CD4-positive, alpha-beta T cell (primary cell): Measurements from ENCODE around the gene ECHDC1. TPM values are rescaled to one million over a fixed set of nuclear protein-coding genes. Genes with fewer than 3 reads are reported as not detected.

Experiments
- ATAC-seq: fragments of 200-7000 bp; cut with Tn5 transposase; one replicate; pipeline ENCODE4 v1.10.0; 2022; ENCODE audit warnings: mild to moderate bottlenecking; ENCODE audit not compliant: poor library complexity
- CTCF ChIA-PET: fragments of 350-600 bp; sonication (Branson Sonifier 250); formaldehyde crosslinking; loops from one replicate; lab custom pipeline; 2021; ENCODE audit warnings: antibody characterized with exemption, inconsistent platforms; lab: Charles Lee
- POLR2A ChIA-PET: fragments of 350-600 bp; sonication (Branson Sonifier 250); formaldehyde crosslinking; loops from one replicate; lab custom pipeline; 2021; ENCODE audit warnings: antibody characterized with exemption, inconsistent platforms; lab: Charles Lee
- DNase-seq, 14 experiments: peaks; one replicate each; pipeline ENCODE4 v3.0.0-alpha.2; 2013 to 2020; ENCODE audit warnings: mixed read lengths in 2 of 14
- H3K27ac ChIP-seq, 2 donors: one replicate each; pipeline versions ENCODE4 v1.5.1 to v1.7.0; 2013; ENCODE audit warnings: low read length in 2 of 2, low read depth in 1 of 2, mild to moderate bottlenecking in 1 of 2
- H3K27me3 ChIP-seq, 2 experiments: 1 replicate in 1 of 2; 2 replicates in 1 of 2; pipeline versions ENCODE4 v1.6.1 to v1.7.0; 2013; ENCODE audit warnings: low read length in 2 of 2, control low read depth in 1 of 2, mild to moderate bottlenecking in 1 of 2, moderate library complexity in 1 of 2; ENCODE audit not compliant: insufficient read depth in 2 of 2, control insufficient read depth in 1 of 2
- H3K36me3 ChIP-seq: one replicate; pipeline ENCODE4 v1.6.1; 2013; ENCODE audit warnings: low read length, control low read depth; ENCODE audit not compliant: insufficient read depth
- H3K4me1 ChIP-seq: one replicate; pipeline ENCODE4 v1.6.1; 2013; ENCODE audit warnings: low read length, control low read depth; ENCODE audit not compliant: insufficient read depth
- H3K4me3 ChIP-seq: one replicate; pipeline ENCODE4 v1.5.1; 2013; ENCODE audit warnings: mild to moderate bottlenecking, low read length, moderate library complexity
- H3K9me3 ChIP-seq, 2 experiments: 1 replicate in 1 of 2; 2 replicates in 1 of 2; pipeline versions ENCODE4 v1.6.1 to v1.7.0; 2013; ENCODE audit warnings: low read length in 2 of 2, mild to moderate bottlenecking in 2 of 2, control low read depth in 1 of 2, moderate library complexity in 1 of 2; ENCODE audit not compliant: control insufficient read depth in 1 of 2, insufficient read depth in 1 of 2
- H3K27ac Mint-ChIP-seq: one replicate; pipeline ENCODE4 v1.8.0; 2020; ENCODE audit warnings: mixed read lengths
- H3K27me3 Mint-ChIP-seq: one replicate; pipeline ENCODE4 v1.8.0; 2021; ENCODE audit warnings: mixed read lengths
- H3K36me3 Mint-ChIP-seq: one replicate; pipeline ENCODE4 v1.8.0; 2021; ENCODE audit warnings: low read depth, mixed read lengths
- H3K4me1 Mint-ChIP-seq: one replicate; pipeline ENCODE4 v1.8.0; 2021; ENCODE audit warnings: low read depth, mixed read lengths
- H3K4me3 Mint-ChIP-seq: one replicate; pipeline ENCODE4 v1.8.0; 2020; ENCODE audit warnings: mild to moderate bottlenecking, mixed read lengths
- H3K9me3 Mint-ChIP-seq: one replicate; pipeline ENCODE4 v1.8.0; 2020; ENCODE audit warnings: mixed read lengths
- intact Hi-C, 2 experiments: fragments of 100-400 bp; cut with DNase I in 1 of 2; cut with micrococcal nuclease in 1 of 2; formaldehyde crosslinking; loops; one replicate each; pipeline versions ENCODE4 v1.15.1 to v1.9.0; 2023 to 2025; cut with DNase I, micrococcal nuclease
- total RNA-seq, 174 experiments: library from RNA in 2 of 174; stranded (reverse) in 2 of 174; gene quantifications; one replicate each; pipeline ENCODE4 v1.2.3 and lab custom pipeline; 2021 to 2026
- TF ChIP-seq, protein P1 (sequence below): fragments of 200-600 bp; IDR thresholded peaks from one replicate; pipeline ENCODE4 v1.8.0; 2022; ENCODE audit warnings: antibody characterized with exemption, mild to moderate bottlenecking

ECHDC1 gene
- total RNA-seq, 2 experiments from 2014 or later, result 6.5 to 7.4 TPM

DNA sequence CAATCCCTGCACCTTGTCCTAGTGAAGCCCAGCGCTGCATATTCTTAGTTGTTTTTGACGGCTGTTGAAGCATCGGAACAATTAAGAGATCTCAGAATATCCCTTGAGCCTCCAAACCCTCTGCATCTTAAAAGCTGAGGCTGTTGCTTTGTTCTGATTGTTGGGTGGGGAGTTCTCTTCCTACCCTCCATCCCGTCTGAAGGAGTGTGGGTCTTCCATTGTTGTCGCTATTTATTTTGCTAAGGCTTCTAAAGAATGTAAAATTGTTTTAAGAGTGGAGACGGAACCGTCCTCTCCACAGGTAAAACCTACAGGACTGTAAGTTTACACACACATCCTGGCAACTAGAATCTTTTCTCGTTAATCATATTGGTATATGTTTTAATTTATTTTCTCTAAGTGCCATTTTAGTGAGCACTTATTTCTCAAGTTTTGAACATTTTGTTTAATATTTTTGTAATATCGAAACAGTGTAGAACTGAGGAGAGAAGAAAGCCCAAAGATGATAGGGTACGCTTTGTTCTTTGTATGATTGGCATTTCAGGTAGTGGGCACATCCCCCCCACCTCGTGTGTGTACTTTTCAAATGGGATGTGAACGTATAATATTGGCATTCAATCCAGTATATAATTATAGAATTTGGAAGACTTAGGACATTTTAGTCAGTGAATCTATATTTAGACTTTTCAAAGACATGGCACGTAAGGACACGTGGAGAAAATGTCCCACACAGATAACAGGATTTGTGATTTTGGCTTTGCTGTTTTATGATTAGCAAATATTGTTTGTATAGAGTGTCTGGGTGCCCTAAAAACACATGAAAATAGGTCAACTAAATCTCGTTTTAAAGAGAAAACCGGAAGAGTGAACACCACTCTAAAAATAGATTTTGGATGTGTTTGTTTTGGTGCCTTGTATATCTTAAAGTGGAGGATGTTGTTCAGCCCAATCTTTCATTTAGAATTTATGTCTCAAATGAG lies 75.5 kb downstream of the ECHDC1 start:
- H3K4me3 ChIP-seq, result peak overlapping the region; percentile 79
- ATAC-seq (peak; percentile 10), DNase-seq (peak in 4 of 14 experiments; percentile 1 to 29 (median 18))
- H3K36me3 Mint-ChIP-seq, result peaks cover 11% of the 10 kb centered on the region
- H3K4me1 ChIP-seq, result no peaks in the 10 kb centered on the region
- H3K9me3 Mint-ChIP-seq, result no peaks in the 10 kb centered on the region
- peak overlapping the region; percentile 98 for H3K4me3 Mint-ChIP-seq
- TF ChIP-seq, protein P1, sequence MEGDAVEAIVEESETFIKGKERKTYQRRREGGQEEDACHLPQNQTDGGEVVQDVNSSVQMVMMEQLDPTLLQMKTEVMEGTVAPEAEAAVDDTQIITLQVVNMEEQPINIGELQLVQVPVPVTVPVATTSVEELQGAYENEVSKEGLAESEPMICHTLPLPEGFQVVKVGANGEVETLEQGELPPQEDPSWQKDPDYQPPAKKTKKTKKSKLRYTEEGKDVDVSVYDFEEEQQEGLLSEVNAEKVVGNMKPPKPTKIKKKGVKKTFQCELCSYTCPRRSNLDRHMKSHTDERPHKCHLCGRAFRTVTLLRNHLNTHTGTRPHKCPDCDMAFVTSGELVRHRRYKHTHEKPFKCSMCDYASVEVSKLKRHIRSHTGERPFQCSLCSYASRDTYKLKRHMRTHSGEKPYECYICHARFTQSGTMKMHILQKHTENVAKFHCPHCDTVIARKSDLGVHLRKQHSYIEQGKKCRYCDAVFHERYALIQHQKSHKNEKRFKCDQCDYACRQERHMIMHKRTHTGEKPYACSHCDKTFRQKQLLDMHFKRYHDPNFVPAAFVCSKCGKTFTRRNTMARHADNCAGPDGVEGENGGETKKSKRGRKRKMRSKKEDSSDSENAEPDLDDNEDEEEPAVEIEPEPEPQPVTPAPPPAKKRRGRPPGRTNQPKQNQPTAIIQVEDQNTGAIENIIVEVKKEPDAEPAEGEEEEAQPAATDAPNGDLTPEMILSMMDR, result no peak
- ChIA-PET POLR2A (interaction anchor here (0.6 to 2.2 kb wide), 9 partner anchors 8 to 1487 kb away, joined by 3 to 16 read pairs (median 10); partner anchors contain the start of genes ECHDC1 and NCOA7), CTCF (interaction anchor here (1.7 to 2.0 kb wide), 2 partner anchors 7 to 248 kb away, joined by 7 to 15 read pairs; no protein-coding TSS in a partner anchor)
- H3K27ac ChIP-seq, result peak overlapping the region; percentile 87 to 89
- peaks cover 62% of the 10 kb centered on the region for H3K4me1 Mint-ChIP-seq
- H3K27me3 ChIP-seq, result no peaks in the 10 kb centered on the region
- H3K36me3 ChIP-seq, result no peaks in the 10 kb centered on the region
- intact Hi-C loops, result loop anchor here (5.0 to 10.0 kb wide), 5 partner anchors 74 to 1483 kb away; partner anchors contain the start of genes ECHDC1 (in 1 of the 2), PTPRK (in 1 of the 2) and TRMT11 (in 1 of the 2)
- H3K27me3 Mint-ChIP-seq, result no peaks in the 10 kb centered on the region
- H3K27ac Mint-ChIP-seq, result peak overlapping the region; percentile 96
- no peaks in the 10 kb centered on the region for H3K9me3 ChIP-seq

- TF ChIP-seq, protein P1, result no peak
- POLR2A ChIA-PET, result interaction anchor here (0.6 to 2.2 kb wide), 16 partner anchors 9 to 1487 kb away, joined by 3 to 16 read pairs (median 5); partner anchors contain the start of genes ECHDC1 and NCOA7
- H3K4me3 Mint-ChIP-seq, result peak overlapping the region; percentile 100
- H3K36me3 Mint-ChIP-seq, result peaks cover 11% of the 10 kb centered on the region
- Histone ChIP-seq H3K4me3 (peak overlapping the region; percentile 79), H3K27me3 (no peaks in the 10 kb centered on the region), H3K9me3 (no peaks in the 10 kb centered on the region), H3K27ac (peak overlapping the region; percentile 87 to 89), H3K4me1 (no peaks in the 10 kb centered on the region), H3K36me3 (no peaks in the 10 kb centered on the region)
- H3K4me1 Mint-ChIP-seq, result peaks cover 54% of the 10 kb centered on the region
- DNase-seq (peak; percentile 10 to 73 (median 38)), ATAC-seq (peak; percentile 50)
- intact Hi-C loops, result loop anchor here (5.0 to 10.0 kb wide), 5 partner anchors 75 to 1482 kb away; partner anchors contain the start of genes ECHDC1 (in 1 of the 2), PTPRK (in 1 of the 2) and TRMT11 (in 1 of the 2)
- H3K27me3 Mint-ChIP-seq, result no peaks in the 10 kb centered on the region
- peak overlapping the region; percentile 96 for H3K27ac Mint-ChIP-seq
- CTCF ChIA-PET, result interaction anchor here (0.8 to 2.0 kb wide), 17 partner anchors 8 to 1522 kb away, joined by 3 to 15 read pairs (median 5); partner anchors contain the start of gene ECHDC1
- no peaks in the 10 kb centered on the region for H3K9me3 Mint-ChIP-seq
Measured at GRCh38 chr6:127266892-127267645, 76.3 kb downstream of the ECHDC1 start.
